T-helper 9 cell (primary cell): ENCODE data around the gene SSPN.

Source experiments
- DNase-seq: peaks from one replicate; pipeline ENCODE4 v3.0.0-alpha.2; 2020
- total RNA-seq, 2 donors: gene quantifications; one replicate each; lab custom pipeline; 2026; lab: John Stamatoyannopoulos, UW

SSPN gene
- 0 reads per million in 2 donors for total RNA-seq

- DNase-seq, result no peak
These were observed at the start of gene SSPN for GRCh38 chr12:26195250-26195640. TSS of gene SSPN (plus strand) at chr12:26195573. CDS start at chr12:26195673, 100 bp downstream.

GRCh38 chr12:26148291-26148690, 47.1 kb upstream of the SSPN start:
- no peak for DNase-seq

- DNase-seq, result no peak
These were observed 45.3 kb upstream of the SSPN start for GRCh38 chr12:26149968-26150500.

GRCh38 chr12:26150736-26151450, 44.5 kb upstream of the SSPN start:
- DNase-seq, result no peak

- no peak for DNase-seq
These were observed 42.8 kb upstream of the SSPN start for GRCh38 chr12:26152507-26153102.

- no peak for DNase-seq
These were observed 41.8 kb upstream of the SSPN start for GRCh38 chr12:26153421-26154154.

GRCh38 chr12:26156201-26156871, 39.0 kb upstream of the SSPN start:
- DNase-seq, result no peak

GRCh38 chr12:26157001-26157400, 38.4 kb upstream of the SSPN start:
- no peak for DNase-seq

GRCh38 chr12:26158078-26158764, 37.2 kb upstream of the SSPN start:
- no peak for DNase-seq

- DNase-seq, result no peak
These were observed 33.2 kb upstream of the SSPN start for GRCh38 chr12:26162174-26162573.

GRCh38 chr12:26162905-26163304, 32.5 kb upstream of the SSPN start:
- no peak for DNase-seq

GRCh38 chr12:26164118-26164517, 31.3 kb upstream of the SSPN start:
- no peak for DNase-seq

- no peak for DNase-seq
These were observed 23.4 kb upstream of the SSPN start for GRCh38 chr12:26172013-26172412.

- DNase-seq, result no peak
These were observed 22.8 kb upstream of the SSPN start for GRCh38 chr12:26172539-26172938.

- DNase-seq, result no peak
These were observed 22.3 kb upstream of the SSPN start for GRCh38 chr12:26172946-26173552.

- no peak for DNase-seq
These were observed 18.6 kb upstream of the SSPN start for GRCh38 chr12:26176725-26177124.

- no peak for DNase-seq
These were observed 18.1 kb upstream of the SSPN start for GRCh38 chr12:26177283-26177682.

- no peak for DNase-seq
These were observed 15.5 kb upstream of the SSPN start for GRCh38 chr12:26179826-26180225.

GRCh38 chr12:26182377-26182776, 13.0 kb upstream of the SSPN start:
- DNase-seq, result no peak

- DNase-seq, result no peak
These were observed 9.6 kb upstream of the SSPN start for GRCh38 chr12:26185532-26186320.
